Cardiac muscle cell (in vitro differentiated cells and primary cell): Measurements from ENCODE around the gene PTGR1. TPM values are rescaled to one million over a fixed set of nuclear protein-coding genes. Genes with fewer than 3 reads are reported as not detected.

Experiments used
- DNase-seq, 2 donors: peaks; one replicate each; pipeline versions ENCODE4 v3.0.0 to v3.0.0-alpha.2; 2010 to 2017; ENCODE audit warnings: low read depth in 1 of 2, low spot score in 1 of 2
- H3K27ac ChIP-seq: fragments of 200-600 bp; sonication (generic); 2 replicates; pipeline ENCODE4 v1.5.1; 2016
- H3K27me3 ChIP-seq: fragments of 200-600 bp; sonication (generic); 2 replicates; pipeline ENCODE4 v1.6.0; 2016; ENCODE audit warnings: control low read depth
- H3K36me3 ChIP-seq: fragments of 200-600 bp; sonication (generic); 2 replicates; pipeline ENCODE4 v1.5.1; 2016; ENCODE audit warnings: control low read depth
- H3K4me1 ChIP-seq: fragments of 200-600 bp; sonication (generic); 2 replicates; pipeline ENCODE4 v1.8.1; 2017; ENCODE audit warnings: low read depth, mild to moderate bottlenecking, mixed run types
- H3K4me3 ChIP-seq: fragments of 200-600 bp; sonication (generic); 2 replicates; pipeline ENCODE4 v1.5.1; 2016; ENCODE audit warnings: mild to moderate bottlenecking
- H3K9me3 ChIP-seq: fragments of 200-600 bp; sonication (generic); 2 replicates; pipeline ENCODE4 v1.5.1; 2017; ENCODE audit warnings: low read depth, mild to moderate bottlenecking, control low read depth
- polyA plus RNA-seq: library from polyadenylated mRNA; unstranded; fragments of >200 nt; fragmentation: Nextera tagmentation; extraction: Ambion mirVana; gene quantifications from 2 replicates; pipeline ENCODE4 v1.2.1, GENCODE V29; 2016
- total RNA-seq: library from RNA; depleted of rRNA; stranded (reverse); fragments of >200 nt; gene quantifications from 2 replicates; pipeline ENCODE4 v1.2.3, GENCODE V29; 2016
- TF ChIP-seq, protein P1 (sequence below): IDR thresholded peaks from 2 replicates; pipeline ENCODE4 v1.5.1; 2012; ENCODE audit warnings: low read depth, mild to moderate bottlenecking, low read length

The PTGR1 gene
- total and polyA plus RNA-seq, 2 experiments from 2014 or later, result 65.6 to 98.3 TPM

DNA sequence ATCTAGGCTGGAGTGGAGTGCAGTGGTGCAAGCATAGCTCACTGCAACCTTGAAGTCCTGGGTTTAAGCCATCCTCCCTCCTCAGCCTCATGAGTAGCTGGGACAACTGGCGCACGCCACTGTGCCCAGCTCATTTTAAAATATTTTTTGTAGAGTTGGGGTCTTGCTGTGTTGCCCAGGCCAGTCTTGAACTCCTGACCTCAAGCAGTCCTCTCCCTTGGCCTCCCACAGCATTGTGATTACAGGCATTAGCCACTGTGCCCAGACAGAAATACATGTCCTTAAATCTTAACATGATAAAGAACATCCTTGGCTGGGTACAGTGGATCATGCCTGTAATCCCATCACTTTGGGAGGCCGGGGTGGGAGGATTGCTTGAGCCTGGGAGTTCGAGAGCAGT is 67.7 kb downstream of the PTGR1 start:
- Histone ChIP-seq H3K27me3 (no peaks in the 10 kb centered on the region), H3K9me3 (no peaks in the 10 kb centered on the region), H3K4me3 (no peak overlapping the region), H3K4me1 (no peaks in the 10 kb centered on the region), H3K27ac (no peak overlapping the region), H3K36me3 (peaks cover 3% of the 10 kb centered on the region)
- no peak for DNase-seq
- TF ChIP-seq, protein P1, sequence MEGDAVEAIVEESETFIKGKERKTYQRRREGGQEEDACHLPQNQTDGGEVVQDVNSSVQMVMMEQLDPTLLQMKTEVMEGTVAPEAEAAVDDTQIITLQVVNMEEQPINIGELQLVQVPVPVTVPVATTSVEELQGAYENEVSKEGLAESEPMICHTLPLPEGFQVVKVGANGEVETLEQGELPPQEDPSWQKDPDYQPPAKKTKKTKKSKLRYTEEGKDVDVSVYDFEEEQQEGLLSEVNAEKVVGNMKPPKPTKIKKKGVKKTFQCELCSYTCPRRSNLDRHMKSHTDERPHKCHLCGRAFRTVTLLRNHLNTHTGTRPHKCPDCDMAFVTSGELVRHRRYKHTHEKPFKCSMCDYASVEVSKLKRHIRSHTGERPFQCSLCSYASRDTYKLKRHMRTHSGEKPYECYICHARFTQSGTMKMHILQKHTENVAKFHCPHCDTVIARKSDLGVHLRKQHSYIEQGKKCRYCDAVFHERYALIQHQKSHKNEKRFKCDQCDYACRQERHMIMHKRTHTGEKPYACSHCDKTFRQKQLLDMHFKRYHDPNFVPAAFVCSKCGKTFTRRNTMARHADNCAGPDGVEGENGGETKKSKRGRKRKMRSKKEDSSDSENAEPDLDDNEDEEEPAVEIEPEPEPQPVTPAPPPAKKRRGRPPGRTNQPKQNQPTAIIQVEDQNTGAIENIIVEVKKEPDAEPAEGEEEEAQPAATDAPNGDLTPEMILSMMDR, result no peak

DNA sequence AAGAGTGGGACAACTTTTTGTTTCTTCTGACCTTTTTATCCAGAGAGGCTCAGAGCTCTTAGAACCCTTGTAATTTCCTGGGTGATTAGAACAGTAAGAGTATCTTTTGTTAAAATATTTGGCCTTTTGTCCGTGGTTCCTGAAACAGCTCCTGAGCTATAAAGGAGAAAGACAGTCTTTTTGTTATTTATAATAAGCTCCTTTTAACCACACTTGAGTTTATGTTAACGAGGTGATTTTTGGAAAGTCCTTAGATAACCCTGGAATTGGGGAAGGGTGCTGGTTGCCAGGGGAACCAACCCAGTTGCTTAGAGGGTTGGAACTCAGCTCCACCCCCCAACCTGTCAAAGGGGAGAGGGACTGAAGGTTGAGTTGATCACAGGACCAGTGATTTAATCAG is 69.7 kb downstream of the PTGR1 start:
- DNase-seq, result no peak

DNA sequence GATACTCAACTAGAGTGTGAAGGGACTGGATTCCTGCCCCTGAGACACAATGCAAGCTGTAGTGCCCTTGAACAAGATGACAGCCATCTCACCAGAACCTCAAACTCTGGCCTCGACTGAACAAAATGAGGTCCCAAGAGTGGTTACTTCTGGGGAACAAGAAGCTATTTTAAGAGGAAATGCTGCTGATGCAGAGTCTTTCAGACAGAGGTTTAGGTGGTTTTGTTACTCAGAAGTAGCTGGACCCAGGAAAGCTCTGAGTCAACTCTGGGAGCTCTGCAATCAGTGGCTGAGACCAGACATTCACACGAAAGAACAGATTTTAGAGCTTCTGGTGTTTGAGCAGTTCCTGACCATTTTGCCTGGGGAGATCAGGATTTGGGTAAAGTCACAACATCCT is 72.1 kb downstream of the PTGR1 start:
- DNase-seq, result no peak

More for the DNA sequence above, 69.7 kb downstream of the PTGR1 start:
- peaks cover 4% of the 10 kb centered on the region for H3K27me3 ChIP-seq
- H3K4me3 ChIP-seq, result no peak overlapping the region
- TF ChIP-seq, protein P1, result no peak
- no peaks in the 10 kb centered on the region for H3K9me3 ChIP-seq
- H3K36me3 ChIP-seq, result peaks cover 3% of the 10 kb centered on the region
- H3K4me1 ChIP-seq, result no peaks in the 10 kb centered on the region
- no peak overlapping the region for H3K27ac ChIP-seq

DNA sequence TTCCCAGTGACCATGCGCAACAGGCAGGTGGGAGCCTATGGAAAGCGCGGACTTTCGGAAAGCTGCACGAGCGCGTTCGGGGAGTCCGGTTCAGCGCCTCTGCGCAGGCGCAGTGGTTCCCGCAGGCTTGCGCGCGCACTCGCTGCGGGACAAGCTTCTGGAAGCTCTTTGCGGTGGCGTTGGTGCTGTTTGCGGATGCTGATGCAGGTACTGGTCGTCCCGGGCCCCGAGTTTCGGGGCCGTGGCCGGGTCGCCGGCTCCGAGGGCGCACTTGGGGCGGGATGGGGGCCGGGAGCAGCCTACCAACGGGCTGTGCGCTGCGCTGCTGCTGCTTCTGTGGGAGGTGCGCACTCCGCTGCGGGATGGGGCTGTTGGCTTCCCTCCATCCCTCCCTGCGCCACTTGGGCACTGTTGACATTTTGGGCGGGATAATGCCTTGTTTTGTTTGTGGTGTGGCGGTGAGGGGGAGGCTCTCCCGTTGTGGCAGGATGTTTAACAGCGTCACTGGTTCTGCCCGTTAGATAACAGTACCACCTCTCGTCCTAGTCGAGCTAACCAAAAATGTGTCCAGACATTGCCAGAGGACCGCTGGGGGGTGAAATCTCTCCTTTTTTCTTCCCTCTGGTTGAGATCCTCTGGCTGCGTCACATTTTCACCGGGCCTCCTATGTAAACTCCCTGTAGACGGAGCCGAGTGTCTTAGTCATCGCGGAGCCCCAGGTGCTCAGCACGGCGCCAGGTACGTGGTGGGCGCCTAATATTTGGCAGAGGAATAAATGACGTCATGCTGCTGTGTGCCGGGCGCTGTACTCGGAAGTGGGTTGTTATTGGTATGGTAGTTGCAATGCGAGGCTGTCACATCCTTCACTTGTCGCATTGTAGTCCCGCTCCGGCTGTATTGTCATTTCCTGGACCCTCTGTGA is 74.1 kb downstream of the PTGR1 start, which contains the start of gene ZNF483:
TSS of gene ZNF483 (plus strand) at position 124 of the 922 bp plus-strand sequence. CDS start 2,217 bp downstream, outside the sequence.
- no peaks in the 10 kb centered on the region for H3K36me3 ChIP-seq
- TF ChIP-seq, protein P1, result no peak
- peak within 1 kb of the TSS; percentile 66 for H3K4me3 ChIP-seq
- H3K27me3 ChIP-seq, result peaks cover 4% of the 10 kb centered on the region
- H3K9me3 ChIP-seq, result no peaks in the 10 kb centered on the region
- H3K27ac ChIP-seq, result no peak within 1 kb of the TSS
- peak; percentile 83 to 91 for DNase-seq
- H3K4me1 ChIP-seq, result no peaks in the 10 kb centered on the region

More for the DNA sequence above, 72.1 kb downstream of the PTGR1 start:
- H3K27ac ChIP-seq, result no peak overlapping the region
- H3K4me1 ChIP-seq, result no peaks in the 10 kb centered on the region
- peaks cover 4% of the 10 kb centered on the region for H3K27me3 ChIP-seq
- TF ChIP-seq, protein P1, result no peak
- H3K36me3 ChIP-seq, result no peaks in the 10 kb centered on the region
- no peaks in the 10 kb centered on the region for H3K9me3 ChIP-seq
- no peak overlapping the region for H3K4me3 ChIP-seq

DNA sequence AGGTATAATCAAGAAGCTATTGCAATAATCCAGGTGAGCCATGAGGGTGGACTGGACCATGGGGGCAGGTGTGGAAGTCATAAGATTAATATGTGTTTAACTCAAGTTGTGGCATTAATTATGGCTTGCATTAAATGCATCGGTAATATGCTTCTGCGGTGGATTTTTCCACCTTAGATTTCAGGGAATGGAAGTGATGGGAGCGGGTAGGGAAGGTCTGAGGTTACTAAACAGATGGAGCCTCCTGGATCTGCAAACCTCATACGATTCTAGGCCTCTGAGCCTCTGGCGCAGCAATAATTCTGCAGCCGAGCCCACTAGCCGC is 74.8 kb downstream of the PTGR1 start:
- Histone ChIP-seq H3K27me3 (peaks cover 4% of the 10 kb centered on the region), H3K4me3 (peak overlapping the region; percentile 66), H3K4me1 (no peaks in the 10 kb centered on the region), H3K36me3 (no peaks in the 10 kb centered on the region), H3K9me3 (no peaks in the 10 kb centered on the region), H3K27ac (no peak overlapping the region)
- TF ChIP-seq, protein P1, result no peak
- DNase-seq, result no peak
